ENCODE measurements around the gene NFIA. TPM values are rescaled to one million over a fixed set of nuclear protein-coding genes. Genes with fewer than 3 reads are reported as not detected.

NFIA gene
- total RNA-seq, 1 experiment from 2014 or later = 0.35 TPM

DNA sequence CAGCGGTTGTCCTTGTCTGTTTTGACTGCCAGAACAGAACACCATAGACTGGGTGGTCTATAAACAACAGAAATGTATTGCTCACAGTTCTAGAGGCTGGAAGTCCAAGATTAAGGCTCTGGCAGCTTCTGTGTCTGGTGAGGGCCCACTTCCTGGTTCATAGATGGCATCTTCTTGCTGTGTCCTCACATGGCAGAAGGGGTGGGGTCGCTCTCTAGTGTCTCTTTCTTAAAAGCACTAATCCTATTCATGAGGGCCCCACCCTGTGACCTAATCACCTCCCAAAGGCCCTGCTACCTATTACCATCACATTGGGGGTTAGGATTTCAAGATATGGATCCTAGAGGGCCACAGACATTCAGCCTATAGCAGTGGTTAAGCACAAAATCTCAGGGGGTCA is 304.4 kb downstream of the NFIA start:
- no peak overlapping the region for H4K5ac ChIP-seq (ENCODE audit: insufficient read length, low read depth, low read length)
- no peak overlapping the region for H2BK15ac ChIP-seq (ENCODE audit: low read depth, low read length)
- H4K8ac ChIP-seq (replicated peaks; ENCODE audit: insufficient read length, low read depth, low read length) = no peak overlapping the region
- no peaks in the 10 kb centered on the region for H3K4me1 ChIP-seq (ENCODE audit: insufficient read depth, low read length)
- Mint-ChIP-seq H3K9me3 (peaks cover 2 to 13% of the 10 kb centered on the region in 2 experiments; a peak in 4 of 5 replicates), H3K27me3 (ENCODE audit: low read depth) (peaks cover 34% of the 10 kb centered on the region), H3K36me3 (ENCODE audit: insufficient read depth in 1 of 3, low read depth in 3 of 3) (peaks cover 0 to 2% (median 0%) of the 10 kb centered on the region in 3 experiments; a peak in 1 of 7 replicates), H3K4me1 (peaks cover 10 to 20% of the 10 kb centered on the region in 2 experiments), H3K4me3 (no peak overlapping the region), H3K27ac (no peak overlapping the region)
- H3K56ac ChIP-seq (ENCODE audit: insufficient read length, low read depth, low read length) = no peak overlapping the region
- no peaks in the 10 kb centered on the region for H3K79me2 ChIP-seq (ENCODE audit: insufficient read depth, low read length)
- no peak overlapping the region for H4K91ac ChIP-seq (ENCODE audit: insufficient read length, low read depth, low read length)
- no peaks in the 10 kb centered on the region for H3K27me3 ChIP-seq (ENCODE audit: insufficient read depth, low read length)
- WGBS (ENCODE audit: extremely low coverage, insufficient read length, low lambda C conversion rate) = no CpG with 5 or more reads among the region's 2 CpGs
- no peaks in the 10 kb centered on the region for H3K9me3 ChIP-seq (ENCODE audit: control insufficient read depth, low read depth, low read length)
- no peak overlapping the region for H3K4ac ChIP-seq (ENCODE audit: low read depth, low read length)
- no peak overlapping the region for H3K9ac ChIP-seq (ENCODE audit: extremely low read depth, insufficient read length, low read length)
- no peak overlapping the region for H2BK120ac ChIP-seq (ENCODE audit: low read depth, low read length, poor library complexity, severe bottlenecking)
- H4K20me1 ChIP-seq (ENCODE audit: control insufficient read depth, insufficient read depth, insufficient read length) = peaks cover 2% of the 10 kb centered on the region
- no peak overlapping the region for H3T11ph ChIP-seq (ENCODE audit: low read length)
- no peak overlapping the region for H3K23ac ChIP-seq (ENCODE audit: insufficient read length, low read depth, low read length)
- H3K23me2 ChIP-seq (ENCODE audit: insufficient read length, low read depth, low read length, poor library complexity, severe bottlenecking) = no peaks in the 10 kb centered on the region
- no peak overlapping the region for H2BK20ac ChIP-seq (ENCODE audit: low read depth, low read length, poor library complexity, severe bottlenecking)
- no peak overlapping the region for H2BK5ac ChIP-seq (ENCODE audit: insufficient read length, low read length)
- no peak overlapping the region for H2BK12ac ChIP-seq (ENCODE audit: insufficient read length, low read depth, low read length)
- no peak overlapping the region for H3K27ac ChIP-seq (ENCODE audit: insufficient read length, low read depth, low read length)
- no peak overlapping the region for H3K14ac ChIP-seq (ENCODE audit: insufficient read depth, low read length)
- no peak overlapping the region for H3K4me2 ChIP-seq (ENCODE audit: insufficient read depth, insufficient read length, low read length)
- no peaks in the 10 kb centered on the region for H3K79me1 ChIP-seq (ENCODE audit: insufficient read depth, low read depth, low read length, poor library complexity, severe bottlenecking)
- H2AFZ ChIP-seq (ENCODE audit: low read length) = no peak overlapping the region
- no peak for DNase-seq
- no peak overlapping the region for H3K18ac ChIP-seq (ENCODE audit: insufficient read length, low read depth, low read length)
- TF ChIP-seq, protein P1, sequence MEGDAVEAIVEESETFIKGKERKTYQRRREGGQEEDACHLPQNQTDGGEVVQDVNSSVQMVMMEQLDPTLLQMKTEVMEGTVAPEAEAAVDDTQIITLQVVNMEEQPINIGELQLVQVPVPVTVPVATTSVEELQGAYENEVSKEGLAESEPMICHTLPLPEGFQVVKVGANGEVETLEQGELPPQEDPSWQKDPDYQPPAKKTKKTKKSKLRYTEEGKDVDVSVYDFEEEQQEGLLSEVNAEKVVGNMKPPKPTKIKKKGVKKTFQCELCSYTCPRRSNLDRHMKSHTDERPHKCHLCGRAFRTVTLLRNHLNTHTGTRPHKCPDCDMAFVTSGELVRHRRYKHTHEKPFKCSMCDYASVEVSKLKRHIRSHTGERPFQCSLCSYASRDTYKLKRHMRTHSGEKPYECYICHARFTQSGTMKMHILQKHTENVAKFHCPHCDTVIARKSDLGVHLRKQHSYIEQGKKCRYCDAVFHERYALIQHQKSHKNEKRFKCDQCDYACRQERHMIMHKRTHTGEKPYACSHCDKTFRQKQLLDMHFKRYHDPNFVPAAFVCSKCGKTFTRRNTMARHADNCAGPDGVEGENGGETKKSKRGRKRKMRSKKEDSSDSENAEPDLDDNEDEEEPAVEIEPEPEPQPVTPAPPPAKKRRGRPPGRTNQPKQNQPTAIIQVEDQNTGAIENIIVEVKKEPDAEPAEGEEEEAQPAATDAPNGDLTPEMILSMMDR (conservative IDR thresholded peaks at IDR 0.05) = no peak
- H2AK5ac ChIP-seq (ENCODE audit: insufficient read length, low read length) = no peak overlapping the region

Data from H9 (cell line).